Measurements from ENCODE around the gene ANXA3.
"Not testable (repeated sequence)": the region's sequence is repeated elsewhere in the genome, so short reads cannot be mapped to it uniquely, and the experiment has no call there.

The ANXA3 gene

GRCh38 chr4:78543424-78544125 lies 8.0 kb upstream of the ANXA3 start:
- no peak for DNase-seq

GRCh38 chr4:78544678-78545077 lies 6.9 kb upstream of the ANXA3 start:
- no peak for DNase-seq

GRCh38 chr4:78545275-78546246 lies 6.0 kb upstream of the ANXA3 start:
- no peak for DNase-seq

- DNase-seq = not testable (repeated sequence)
Measured at GRCh38 chr4:78547899-78548298, 3.7 kb upstream of the ANXA3 start.

- not testable (repeated sequence) for DNase-seq
Measured at GRCh38 chr4:78548889-78549288, 2.7 kb upstream of the ANXA3 start.

GRCh38 chr4:78552389-78553042 lies 946 bp downstream of the ANXA3 start:
- DNase-seq = no peak

GRCh38 chr4:78553043-78553396 lies 1.4 kb downstream of the ANXA3 start:
- DNase-seq = no peak

GRCh38 chr4:78553529-78554060 lies 2.0 kb downstream of the ANXA3 start:
- no peak for DNase-seq

GRCh38 chr4:78556665-78557064 lies 5.1 kb downstream of the ANXA3 start:
- no peak for DNase-seq

- DNase-seq = no peak
Measured at GRCh38 chr4:78557841-78558240, 6.3 kb downstream of the ANXA3 start.

- no peak for DNase-seq
Measured at GRCh38 chr4:78558410-78558809, 6.8 kb downstream of the ANXA3 start.

- no peak for DNase-seq
Measured at GRCh38 chr4:78560296-78560963, 8.9 kb downstream of the ANXA3 start.

- no peak for DNase-seq
Measured at GRCh38 chr4:78561677-78562076, 10.1 kb downstream of the ANXA3 start.

- DNase-seq = no peak
Measured at GRCh38 chr4:78562687-78563086, 11.1 kb downstream of the ANXA3 start.

- DNase-seq = no peak
Measured at GRCh38 chr4:78565971-78566372, 14.4 kb downstream of the ANXA3 start.

GRCh38 chr4:78566834-78567499 lies 15.4 kb downstream of the ANXA3 start:
- DNase-seq = no peak

GRCh38 chr4:78567500-78568060 lies 16.0 kb downstream of the ANXA3 start:
- DNase-seq = no peak

- DNase-seq = no peak
Measured at GRCh38 chr4:78568640-78569305, 17.2 kb downstream of the ANXA3 start.

- no peak for DNase-seq
Measured at GRCh38 chr4:78569306-78569821, 17.8 kb downstream of the ANXA3 start.

GRCh38 chr4:78570117-78570516 lies 18.5 kb downstream of the ANXA3 start:
- no peak for DNase-seq

- DNase-seq = no peak
Measured at GRCh38 chr4:78571804-78572203, 20.2 kb downstream of the ANXA3 start.

All from CD4-positive, alpha-beta T cell treated with Interleukin-1 beta for 1 hour (primary cell).